HCT116 (cell line): ENCODE results near the gene TOMM40.
"Not testable (repeated sequence)": the region's sequence is repeated elsewhere in the genome, so short reads cannot be mapped to it uniquely, and the experiment has no call there.

Source experiments
- CTCF ChIP-seq, 3 experiments: fragments of 200-600 bp in 1 of 3; sonication (generic) in 1 of 3; IDR thresholded peaks in 2 of 3; conservative IDR thresholded peaks in 1 of 3; 2 replicates each; pipeline ENCODE4 v1.5.1; 2012 to 2017; ENCODE audit warnings: low read depth in 2 of 3, low read length in 2 of 3, antibody characterized with exemption in 1 of 3, borderline replicate concordance in 1 of 3, control low read depth in 1 of 3, mild to moderate bottlenecking in 1 of 3, mixed read lengths in 1 of 3, mixed run types in 1 of 3, moderate library complexity in 1 of 3; ENCODE audit not compliant: insufficient read depth in 1 of 3
- POLR2AphosphoS5 ChIP-seq: IDR thresholded peaks from 2 replicates; pipeline ENCODE4 v1.6.1; 2011; ENCODE audit warnings: mild to moderate bottlenecking, low read depth, low read length, moderate library complexity

DNA sequence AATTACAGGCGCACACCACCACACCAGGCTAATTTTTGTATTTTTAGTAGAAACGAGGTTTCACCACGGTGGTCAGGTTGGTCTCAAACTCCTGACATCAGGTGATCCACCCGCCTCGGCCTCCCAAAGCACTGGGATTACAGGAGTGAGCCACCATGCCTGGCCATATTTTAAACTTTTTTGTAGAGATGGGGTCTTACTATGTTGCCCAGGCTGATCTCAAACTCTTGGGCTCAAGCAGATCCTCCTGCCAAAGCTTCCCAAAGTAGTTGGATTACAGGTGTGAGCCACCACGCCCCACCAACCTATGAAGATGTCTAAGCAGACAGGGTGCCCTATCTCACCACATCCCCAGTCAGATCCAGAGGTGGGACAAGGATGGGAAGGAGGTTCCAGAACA, 20.8 kb downstream of the TOMM40 start:
- TF ChIP-seq CTCF (IDR thresholded peaks at IDR 0.05 in 2 of 3, conservative IDR thresholded peaks at IDR 0.05 in 1 of 3; ENCODE audit: borderline replicate concordance in 1 of 3, insufficient read depth in 1 of 3, low read depth in 2 of 3, low read length in 2 of 3); POLR2AphosphoS5: not testable (repeated sequence)
